Mesenchymal stem cell (in vitro differentiated cells and primary cell): Measurements from ENCODE around the gene AHNAK.

Experiments used
- DNase-seq: peaks from one replicate; pipeline ENCODE4 v3.0.0-alpha.2; 2013
- H2AFZ ChIP-seq: one replicate; pipeline ENCODE4 v1.6.1; 2013; ENCODE audit warnings: low read depth, mild to moderate bottlenecking, control low read depth, inconsistent platforms, low read length, moderate library complexity
- H2AK5ac ChIP-seq: 2 replicates; pipeline ENCODE4 v1.6.1; 2013; ENCODE audit warnings: low read length, moderate library complexity, mild to moderate bottlenecking, inconsistent platforms; ENCODE audit not compliant: severe bottlenecking
- H2BK120ac ChIP-seq: one replicate; pipeline ENCODE4 v1.6.1; 2013; ENCODE audit warnings: low read depth, mild to moderate bottlenecking, inconsistent platforms, low read length, moderate library complexity
- H2BK12ac ChIP-seq, 2 experiments: one replicate each; pipeline ENCODE4 v1.6.1; 2013; ENCODE audit warnings: inconsistent platforms in 2 of 2, low read length in 2 of 2, mild to moderate bottlenecking in 2 of 2, moderate library complexity in 2 of 2, control low read depth in 1 of 2
- H2BK15ac ChIP-seq: one replicate; pipeline ENCODE4 v1.6.1; 2013; ENCODE audit warnings: mild to moderate bottlenecking, low read depth, inconsistent platforms; ENCODE audit not compliant: poor library complexity, severe bottlenecking
- H2BK5ac ChIP-seq: 2 replicates; pipeline ENCODE4 v1.6.1; 2013; ENCODE audit warnings: low read depth, mild to moderate bottlenecking, low read length, control low read depth, inconsistent platforms; ENCODE audit not compliant: poor library complexity, severe bottlenecking
- H3K14ac ChIP-seq, 2 experiments: one replicate each; pipeline ENCODE4 v1.6.1; 2013; ENCODE audit warnings: inconsistent platforms in 2 of 2, low read length in 2 of 2, control low read depth in 1 of 2, mild to moderate bottlenecking in 1 of 2, moderate library complexity in 1 of 2
- H3K18ac ChIP-seq, 2 experiments: one replicate each; pipeline ENCODE4 v1.6.1; 2013; ENCODE audit warnings: inconsistent platforms in 2 of 2, low read length in 2 of 2, control low read depth in 1 of 2, low read depth in 1 of 2, mild to moderate bottlenecking in 1 of 2
- H3K23ac ChIP-seq, 2 experiments: one replicate each; pipeline ENCODE4 v1.6.1; 2013; ENCODE audit warnings: inconsistent platforms in 2 of 2, low read length in 2 of 2, mild to moderate bottlenecking in 2 of 2, moderate library complexity in 2 of 2, control low read depth in 1 of 2
- H3K27ac ChIP-seq: 2 replicates; pipeline ENCODE4 v1.5.1; 2013; ENCODE audit warnings: mild to moderate bottlenecking, moderate library complexity, low read length, control low read depth, inconsistent platforms; ENCODE audit not compliant: poor library complexity, severe bottlenecking
- H3K27me3 ChIP-seq, 2 experiments: 2 replicates each; pipeline versions ENCODE4 v1.6.1 to v1.7.0; 2013; ENCODE audit warnings: low read length in 2 of 2, mild to moderate bottlenecking in 2 of 2, moderate library complexity in 2 of 2, control low read depth in 1 of 2, inconsistent platforms in 1 of 2; ENCODE audit not compliant: control insufficient read depth in 1 of 2, insufficient read depth in 1 of 2
- H3K36me3 ChIP-seq, 2 experiments: 2 replicates each; pipeline versions ENCODE4 v1.6.1 to v1.7.0; 2013; ENCODE audit warnings: low read length in 2 of 2, control low read depth in 1 of 2, inconsistent platforms in 1 of 2, low read depth in 1 of 2, mild to moderate bottlenecking in 1 of 2; ENCODE audit not compliant: insufficient read depth in 2 of 2, control insufficient read depth in 1 of 2
- H3K4ac ChIP-seq, 2 experiments: one replicate each; pipeline ENCODE4 v1.6.1; 2013; ENCODE audit warnings: inconsistent platforms in 2 of 2, low read length in 2 of 2, mild to moderate bottlenecking in 2 of 2, moderate library complexity in 2 of 2, control low read depth in 1 of 2, low read depth in 1 of 2
- H3K4me1 ChIP-seq: 2 replicates; pipeline ENCODE4 v1.6.1; 2013; ENCODE audit warnings: low read depth, low read length, control low read depth; ENCODE audit not compliant: control insufficient read depth, insufficient read depth
- H3K4me2 ChIP-seq: 2 replicates; pipeline ENCODE4 v1.6.1; 2013; ENCODE audit warnings: low read length, mild to moderate bottlenecking, inconsistent platforms; ENCODE audit not compliant: poor library complexity, severe bottlenecking
- H3K4me3 ChIP-seq, 2 experiments: 2 replicates each; pipeline versions ENCODE4 v1.5.1 to v1.7.0; 2013; ENCODE audit warnings: low read length in 2 of 2, mild to moderate bottlenecking in 2 of 2, control low read depth in 1 of 2, low read depth in 1 of 2; ENCODE audit not compliant: insufficient read depth in 1 of 2
- H3K79me1 ChIP-seq: replicated peaks from 2 replicates; pipeline ENCODE4 v1.6.1; 2013; ENCODE audit warnings: mild to moderate bottlenecking, control low read depth, low read length, inconsistent platforms; ENCODE audit not compliant: poor library complexity, severe bottlenecking
- H3K9ac ChIP-seq: 2 replicates; pipeline ENCODE4 v1.7.0; 2013; ENCODE audit warnings: mild to moderate bottlenecking, low read length, moderate library complexity
- H3K9me3 ChIP-seq: 2 replicates; pipeline ENCODE4 v1.7.0; 2013; ENCODE audit warnings: mild to moderate bottlenecking, low read length; ENCODE audit not compliant: control insufficient read depth
- H4K8ac ChIP-seq: one replicate; pipeline ENCODE4 v1.6.1; 2013; ENCODE audit warnings: inconsistent platforms, mild to moderate bottlenecking, low read length, moderate library complexity
- H4K91ac ChIP-seq: one replicate; pipeline ENCODE4 v1.6.1; 2013; ENCODE audit warnings: mild to moderate bottlenecking, low read length, inconsistent platforms
- whole genome bisulfite sequencing: methylation state at CpG from one replicate; pipeline ENCODE4 v1.1.7; 2013; ENCODE audit warnings: mixed read lengths; 5-methylcytosine and 5-hydroxymethylcytosine counted together

Gene AHNAK

DNA sequence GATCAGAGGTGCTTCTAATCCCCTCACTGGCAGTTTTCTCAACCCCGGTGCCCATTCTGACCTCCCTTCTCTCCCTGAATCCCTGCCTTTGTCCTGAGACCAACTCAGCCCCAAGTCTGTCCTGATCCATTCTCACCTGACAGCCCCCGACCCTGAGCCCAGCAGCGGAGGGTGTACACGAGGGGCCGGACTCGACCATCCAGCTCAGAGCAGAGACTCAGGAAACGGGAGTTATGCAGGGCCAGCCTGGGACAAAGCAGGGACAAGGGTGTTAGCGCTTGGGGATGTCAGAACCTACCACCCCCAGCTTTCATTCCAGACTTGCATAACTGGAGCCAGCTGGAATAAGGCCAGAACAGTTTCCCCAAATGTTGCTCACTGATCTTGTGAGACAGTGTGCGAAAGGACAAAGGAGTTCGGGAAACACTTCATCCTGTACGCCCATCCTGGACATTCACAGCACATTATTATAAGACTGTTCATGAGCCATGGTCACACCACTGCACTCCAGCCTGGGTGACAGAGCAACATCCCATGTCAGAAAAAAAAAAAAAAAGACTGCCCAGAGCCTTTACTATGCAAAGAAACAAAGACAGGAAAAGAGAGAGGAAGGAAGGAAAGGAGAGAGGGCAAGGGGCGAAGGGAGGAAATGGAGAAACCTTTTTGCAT lies 30.6 kb upstream of the AHNAK start:
- H3K14ac ChIP-seq, result no peak overlapping the region
- no peak overlapping the region for H3K18ac ChIP-seq
- no peaks in the 10 kb centered on the region for H3K27me3 ChIP-seq
- H4K8ac ChIP-seq, result no peak overlapping the region
- no peak overlapping the region for H4K91ac ChIP-seq
- H3K4me1 ChIP-seq, result peaks cover 21% of the 10 kb centered on the region
- no peak overlapping the region for H3K4ac ChIP-seq
- no peak overlapping the region for H2BK120ac ChIP-seq
- no peak for DNase-seq
- H2AFZ ChIP-seq, result no peak overlapping the region
- no peak overlapping the region for H3K4me3 ChIP-seq
- peaks cover 20% of the 10 kb centered on the region for H3K79me1 ChIP-seq
- H2BK15ac ChIP-seq, result no peak overlapping the region
- WGBS, result 95% methylated on average over 11 of the region's 12 CpGs
- no peak overlapping the region for H3K27ac ChIP-seq
- no peak overlapping the region for H3K4me2 ChIP-seq
- peak overlapping the region; percentile 98 for H3K9ac ChIP-seq
- no peak overlapping the region for H3K23ac ChIP-seq
- H2AK5ac ChIP-seq, result peak overlapping the region; percentile 16
- H3K9me3 ChIP-seq, result no peaks in the 10 kb centered on the region
- no peak overlapping the region for H2BK12ac ChIP-seq
- peaks cover 47 to 60% of the 10 kb centered on the region in 2 experiments for H3K36me3 ChIP-seq
- H2BK5ac ChIP-seq, result no peak overlapping the region

DNA sequence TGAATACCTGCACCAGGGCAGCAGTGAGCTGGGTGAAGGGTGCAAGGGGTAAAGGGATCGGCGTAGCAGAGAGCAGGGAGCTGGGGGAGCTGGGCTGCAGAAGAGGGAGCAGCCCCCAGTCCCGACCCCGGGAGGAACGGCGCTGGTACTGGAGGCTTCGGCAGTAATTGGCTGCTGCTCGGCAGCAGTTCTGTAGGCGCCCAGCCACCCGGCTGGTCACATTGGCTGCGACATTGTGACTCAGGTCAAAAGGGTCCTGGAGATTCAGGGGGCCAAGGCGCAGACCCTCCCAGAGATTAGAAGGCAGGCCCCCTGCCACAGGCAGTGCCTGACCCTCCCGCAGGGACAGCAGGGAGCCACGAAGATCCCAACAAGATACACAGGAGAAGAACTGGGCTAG lies 29.2 kb upstream of the AHNAK start:
- Histone ChIP-seq H2AFZ (no peak overlapping the region), H2BK15ac (no peak overlapping the region), H3K27me3 (no peaks in the 10 kb centered on the region), H3K27ac (no peak overlapping the region), H3K36me3 (peaks cover 44 to 60% of the 10 kb centered on the region in 2 experiments), H3K4ac (peak overlapping the region in 1 of 2 experiments; percentile 41), H3K23ac (no peak overlapping the region), H2BK120ac (no peak overlapping the region), H3K14ac (no peak overlapping the region), H3K4me1 (peaks cover 26% of the 10 kb centered on the region), H3K9me3 (no peaks in the 10 kb centered on the region), H2BK12ac (no peak overlapping the region), H4K8ac (peak overlapping the region; percentile 94), H2AK5ac (no peak overlapping the region), H4K91ac (peak overlapping the region; percentile 98), H3K4me2 (no peak overlapping the region), H3K79me1 (peaks cover 13% of the 10 kb centered on the region), H3K4me3 (peak overlapping the region in 1 of 2 experiments; percentile 91), H3K18ac (peak overlapping the region in 1 of 2 experiments; percentile 79), H2BK5ac (no peak overlapping the region), H3K9ac (peak overlapping the region; percentile 98)
- DNase-seq, result no peak
- 95% methylated on average over 14 of the region's 14 CpGs for WGBS

- Histone ChIP-seq H3K4me2 (peak overlapping the region; percentile 81), H2BK15ac (peak overlapping the region; percentile 55), H3K4me1 (peaks cover 26% of the 10 kb centered on the region), H2BK12ac (peak overlapping the region; percentile 40 to 59), H3K79me1 (peaks cover 13% of the 10 kb centered on the region), H3K18ac (peak overlapping the region; percentile 79 to 86), H4K8ac (peak overlapping the region; percentile 94), H3K14ac (peak overlapping the region in 1 of 2 experiments; percentile 84), H2BK5ac (no peak overlapping the region), H2BK120ac (peak overlapping the region; percentile 55), H3K27me3 (no peaks in the 10 kb centered on the region), H3K27ac (peak overlapping the region; percentile 95), H4K91ac (peak overlapping the region; percentile 98), H2AFZ (no peak overlapping the region), H3K9ac (peak overlapping the region; percentile 98), H3K36me3 (peaks cover 49 to 64% of the 10 kb centered on the region in 2 experiments), H3K9me3 (no peaks in the 10 kb centered on the region), H3K4me3 (peak overlapping the region; percentile 70 to 91), H3K23ac (peak overlapping the region in 1 of 2 experiments; percentile 94), H3K4ac (peak overlapping the region; percentile 76 to 97), H2AK5ac (peak overlapping the region; percentile 95)
- no peak for DNase-seq
- 78% methylated on average over 17 of the region's 17 CpGs for WGBS
These were observed 28.6 kb upstream of the AHNAK start for GRCh38 chr11:62575156-62575555.

GRCh38 chr11:62574363-62575071 lies 27.9 kb upstream of the AHNAK start:
- Histone ChIP-seq H3K79me1 (peaks cover 13% of the 10 kb centered on the region), H2BK120ac (peak overlapping the region; percentile 80), H3K36me3 (peaks cover 52 to 68% of the 10 kb centered on the region in 2 experiments), H3K27me3 (no peaks in the 10 kb centered on the region), H2BK15ac (peak overlapping the region; percentile 60), H4K8ac (peak overlapping the region; percentile 96), H3K4me2 (peak overlapping the region; percentile 81), H3K27ac (peak overlapping the region; percentile 95), H2AK5ac (peak overlapping the region; percentile 83), H3K9ac (peak overlapping the region; percentile 98), H2BK12ac (peak overlapping the region in 1 of 2 experiments; percentile 76), H3K4me1 (peaks cover 26% of the 10 kb centered on the region), H3K4me3 (peak overlapping the region; percentile 70 to 91), H3K14ac (peak overlapping the region; percentile 22 to 96), H3K4ac (peak overlapping the region; percentile 94 to 98), H3K9me3 (no peaks in the 10 kb centered on the region), H2AFZ (no peak overlapping the region), H3K23ac (peak overlapping the region in 1 of 2 experiments; percentile 85), H4K91ac (peak overlapping the region; percentile 95), H3K18ac (peak overlapping the region; percentile 86 to 99), H2BK5ac (peak overlapping the region; percentile 91)
- WGBS, result 3% methylated on average over 33 of the region's 33 CpGs
- DNase-seq, result no peak
